Mesenteric fat pad (tissue), 1 donor: ENCODE results near the gene PVR. TPM values are rescaled to one million over a fixed set of nuclear protein-coding genes. Genes with fewer than 3 reads are reported as not detected.
"Not testable (repeated sequence)": the region's sequence is repeated elsewhere in the genome, so short reads cannot be mapped to it uniquely, and the experiment has no call there.

Experiments used
- DNase-seq: peaks from one replicate; pipeline ENCODE4 v3.0.0-alpha.2; 2020; ENCODE audit warnings: low spot score
- total RNA-seq: library from RNA; stranded (reverse); fragmentation: NEBNext Ultra II Directional; extraction: Animal tissue kit (Norgen Biotek cat#: 25700); gene quantifications from one replicate; pipeline ENCODE4 v1.2.1, GENCODE V29; 2021
- donor health status: DM: yes; HTN: yes; CAD: no.

Gene PVR
- total RNA-seq, 1 donor from 2014 or later, result 30.3 TPM

GRCh38 chr19:44696939-44697669 lies 53.4 kb downstream of the PVR start:
- DNase-seq, result no peak

- DNase-seq, result no peak
Observed at GRCh38 chr19:44697670-44698034, 53.9 kb downstream of the PVR start.

GRCh38 chr19:44698492-44699201 lies 54.9 kb downstream of the PVR start, which contains the start of gene CEACAM16:
CEACAM16 (plus strand) TSS chr19:44699151; CDS start chr19:44701457, 2,306 bp downstream.
- no peak for DNase-seq

- no peak for DNase-seq
Observed at GRCh38 chr19:44700547-44700946, 56.8 kb downstream of the PVR start.

- DNase-seq, result no peak
Observed at GRCh38 chr19:44701228-44701627, 57.5 kb downstream of the PVR start.

- DNase-seq, result no peak
Observed at GRCh38 chr19:44702551-44703176, 59.0 kb downstream of the PVR start.

GRCh38 chr19:44703336-44704078 lies 59.8 kb downstream of the PVR start:
- no peak for DNase-seq

- no peak for DNase-seq
Observed at GRCh38 chr19:44704982-44705381, 61.3 kb downstream of the PVR start.

GRCh38 chr19:44705502-44706010 lies 61.8 kb downstream of the PVR start:
- DNase-seq, result no peak

- DNase-seq, result no peak
Observed at GRCh38 chr19:44706506-44707236, 63.0 kb downstream of the PVR start.

GRCh38 chr19:44707794-44708193 lies 64.1 kb downstream of the PVR start:
- no peak for DNase-seq

GRCh38 chr19:44708940-44709339 lies 65.2 kb downstream of the PVR start:
- DNase-seq, result no peak

GRCh38 chr19:44709434-44710266 lies 65.9 kb downstream of the PVR start:
- not testable (repeated sequence) for DNase-seq

- DNase-seq, result no peak
Observed at GRCh38 chr19:44710483-44710882, 66.8 kb downstream of the PVR start.

GRCh38 chr19:44712864-44713515 lies 69.3 kb downstream of the PVR start:
- no peak for DNase-seq
